DOHH2 (cell line): ENCODE measurements around the gene SGTB.

Experiments
- CTCF ChIP-seq: fragments of 200-600 bp; sonication (generic); IDR thresholded peaks from one replicate; pipeline ENCODE4 v1.5.1; 2014; ENCODE audit warnings: antibody characterized with exemption, mild to moderate bottlenecking, low read depth, low read length; ENCODE audit not compliant: poor library complexity, severe bottlenecking
- EZH2phosphoT487 ChIP-seq: fragments of 200-600 bp; sonication (generic); IDR thresholded peaks from 2 replicates; pipeline ENCODE4 v1.6.1; 2017; ENCODE audit warnings: borderline replicate concordance, mild to moderate bottlenecking, antibody characterized with exemption, low read length, moderate library complexity, mixed read lengths

GRCh38 chr5:65762234-65762633 lies 40.3 kb upstream of the SGTB start:
- no peak for TF ChIP-seq CTCF
- TF ChIP-seq EZH2phosphoT487: no peak
